Measurements from ENCODE around the gene GTF2F2. TPM values are rescaled to one million over a fixed set of nuclear protein-coding genes. Genes with fewer than 3 reads are reported as not detected.

GTF2F2 gene
- polyA plus RNA-seq, 3 donors from 2014 or later: 4.5 to 9.4 (median 9.3) TPM

GRCh38 chr13:45328661-45329111 is 208.4 kb downstream of the GTF2F2 start:
- H3K27ac Mint-ChIP-seq: no peak overlapping the region
- H3K9me3 Mint-ChIP-seq: no peaks in the 10 kb centered on the region
- peaks cover 0 to 7% (median 0%) of the 10 kb centered on the region in 3 donors for H3K36me3 Mint-ChIP-seq
- H3K4me1 Mint-ChIP-seq: peaks cover 52 to 54% of the 10 kb centered on the region in 2 donors
- DNase-seq: no peak
- H3K4me3 Mint-ChIP-seq: peak overlapping the region in 1 of 5 donors; percentile 58
- peaks cover 0 to 1% (median 0%) of the 10 kb centered on the region in 3 donors for H3K27me3 Mint-ChIP-seq (ENCODE audit: low read depth in 3 of 3)

GRCh38 chr13:45331123-45331619 is 210.9 kb downstream of the GTF2F2 start:
- H3K4me1 Mint-ChIP-seq: peaks cover 75 to 79% of the 10 kb centered on the region in 2 donors
- no peak for DNase-seq
- no peak overlapping the region for H3K4me3 Mint-ChIP-seq
- H3K27me3 Mint-ChIP-seq (ENCODE audit: low read depth in 3 of 3): peaks cover 0 to 13% (median 0%) of the 10 kb centered on the region in 3 donors
- peak overlapping the region in 5 of 6 donors; percentile 17 to 55 (median 34) for H3K27ac Mint-ChIP-seq
- peaks cover 0 to 9% (median 8%) of the 10 kb centered on the region in 3 donors for H3K36me3 Mint-ChIP-seq
- no peaks in the 10 kb centered on the region for H3K9me3 Mint-ChIP-seq

- H3K36me3 Mint-ChIP-seq: peaks cover under 1 to 14% (median 10%) of the 10 kb centered on the region in 3 donors
- H3K9me3 Mint-ChIP-seq: no peaks in the 10 kb centered on the region
- H3K27me3 Mint-ChIP-seq (ENCODE audit: low read depth in 3 of 3): peaks cover 0 to 17% (median 0%) of the 10 kb centered on the region in 3 donors
- peaks cover 80 to 84% of the 10 kb centered on the region in 2 donors for H3K4me1 Mint-ChIP-seq
- peak overlapping the region in 5 of 6 donors; percentile 17 to 55 (median 34) for H3K27ac Mint-ChIP-seq
- DNase-seq: no peak
- H3K4me3 Mint-ChIP-seq: no peak overlapping the region
Measured at GRCh38 chr13:45331692-45332035, 211.4 kb downstream of the GTF2F2 start.

GRCh38 chr13:45332036-45332830 is 211.9 kb downstream of the GTF2F2 start:
- Mint-ChIP-seq H3K36me3 (peaks cover 6 to 20% (median 7%) of the 10 kb centered on the region in 3 donors), H3K4me3 (no peak overlapping the region), H3K27ac (peak overlapping the region in 4 of 6 donors; percentile 24 to 63 (median 58)), H3K27me3 (ENCODE audit: low read depth in 3 of 3) (peaks cover 0 to 19% (median 0%) of the 10 kb centered on the region in 3 donors), H3K4me1 (peaks cover 84 to 85% of the 10 kb centered on the region in 2 donors), H3K9me3 (no peaks in the 10 kb centered on the region)
- DNase-seq: no peak

- Mint-ChIP-seq H3K27me3 (ENCODE audit: low read depth in 3 of 3) (peaks cover 0 to 23% (median 0%) of the 10 kb centered on the region in 3 donors), H3K4me1 (peaks cover 84 to 85% of the 10 kb centered on the region in 2 donors), H3K4me3 (peak overlapping the region in 1 of 5 donors; percentile 58), H3K9me3 (no peaks in the 10 kb centered on the region), H3K27ac (peak overlapping the region; percentile 26 to 85 (median 63)), H3K36me3 (peaks cover 6 to 21% (median 11%) of the 10 kb centered on the region in 3 donors)
- no peak for DNase-seq
Measured at GRCh38 chr13:45332831-45333219, 212.5 kb downstream of the GTF2F2 start.

- H3K27me3 Mint-ChIP-seq (ENCODE audit: low read depth in 3 of 3): peaks cover 0 to 23% (median 0%) of the 10 kb centered on the region in 3 donors
- peak overlapping the region; percentile 71 to 85 (median 80) for H3K27ac Mint-ChIP-seq
- H3K4me1 Mint-ChIP-seq: peaks cover 88 to 89% of the 10 kb centered on the region in 2 donors
- H3K9me3 Mint-ChIP-seq: no peaks in the 10 kb centered on the region
- peak overlapping the region in 4 of 5 donors; percentile 31 to 58 (median 44) for H3K4me3 Mint-ChIP-seq
- DNase-seq: no peak
- H3K36me3 Mint-ChIP-seq: peaks cover 8 to 23% (median 13%) of the 10 kb centered on the region in 3 donors
Measured at GRCh38 chr13:45333251-45333976, 213.1 kb downstream of the GTF2F2 start.

Other genes starting within 250 kb of the GTF2F2 start
- 1 to 10 TPM in 2 of 3 donors, under 1 TPM in 1; 0.81 to 4.6 (median 1.7) TPM for gene NUFIP1, start 131.0 kb upstream of the GTF2F2 start, polyA plus RNA-seq
- 10 to 100 TPM; 13.2 to 21.3 (median 15.2) TPM for gene GPALPP1, start 131.0 kb upstream of the GTF2F2 start, polyA plus RNA-seq
- gene KCTD4, start 80.5 kb downstream of the GTF2F2 start, polyA plus RNA-seq: under 1 TPM in 1 of 3 donors, not detected in 2; 0.20 TPM
- 1,000 to 10,000 TPM; 1,111 to 3,245 (median 1,774) TPM for gene TPT1, start 220.7 kb downstream of the GTF2F2 start, polyA plus RNA-seq

All from immature natural killer cell (primary cell).